ENCODE measurements around the gene COIL.

DNA sequence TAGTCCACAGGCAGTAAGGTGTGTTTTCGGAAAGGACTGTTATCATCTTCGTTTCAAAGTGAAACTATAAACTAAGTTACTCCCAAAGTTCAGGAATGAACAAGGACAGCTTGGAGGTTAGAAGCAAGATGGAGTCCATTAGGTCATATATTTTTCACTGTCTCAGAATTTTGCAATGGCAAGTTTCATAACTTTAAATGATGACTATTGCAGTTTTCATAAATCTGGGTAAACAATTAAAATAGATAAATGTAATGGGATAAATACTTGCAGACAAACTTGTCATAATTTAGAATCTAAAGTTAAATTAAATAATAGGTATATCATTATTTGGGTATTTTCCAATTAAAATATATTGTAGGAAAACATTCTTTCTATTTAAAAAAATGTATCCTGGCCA is 32.3 kb downstream of the COIL start:
- no peak for TF ChIP-seq POLR2A (IDR thresholded peaks at IDR 0.05)
- TF ChIP-seq, protein P1, sequence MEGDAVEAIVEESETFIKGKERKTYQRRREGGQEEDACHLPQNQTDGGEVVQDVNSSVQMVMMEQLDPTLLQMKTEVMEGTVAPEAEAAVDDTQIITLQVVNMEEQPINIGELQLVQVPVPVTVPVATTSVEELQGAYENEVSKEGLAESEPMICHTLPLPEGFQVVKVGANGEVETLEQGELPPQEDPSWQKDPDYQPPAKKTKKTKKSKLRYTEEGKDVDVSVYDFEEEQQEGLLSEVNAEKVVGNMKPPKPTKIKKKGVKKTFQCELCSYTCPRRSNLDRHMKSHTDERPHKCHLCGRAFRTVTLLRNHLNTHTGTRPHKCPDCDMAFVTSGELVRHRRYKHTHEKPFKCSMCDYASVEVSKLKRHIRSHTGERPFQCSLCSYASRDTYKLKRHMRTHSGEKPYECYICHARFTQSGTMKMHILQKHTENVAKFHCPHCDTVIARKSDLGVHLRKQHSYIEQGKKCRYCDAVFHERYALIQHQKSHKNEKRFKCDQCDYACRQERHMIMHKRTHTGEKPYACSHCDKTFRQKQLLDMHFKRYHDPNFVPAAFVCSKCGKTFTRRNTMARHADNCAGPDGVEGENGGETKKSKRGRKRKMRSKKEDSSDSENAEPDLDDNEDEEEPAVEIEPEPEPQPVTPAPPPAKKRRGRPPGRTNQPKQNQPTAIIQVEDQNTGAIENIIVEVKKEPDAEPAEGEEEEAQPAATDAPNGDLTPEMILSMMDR (IDR thresholded peaks at IDR 0.05) = no peak
